GM21360 (cell line): ENCODE data around the gene TM9SF1.

ENCODE experiments used
- ATAC-seq: cut with Tn5 transposase; IDR thresholded peaks from one replicate; pipeline ENCODE4 v1.9.1; 2021; ENCODE audit warnings: mild to moderate bottlenecking, moderate library complexity; ENCODE audit not compliant: unreplicated experiment

Gene TM9SF1, protein sequence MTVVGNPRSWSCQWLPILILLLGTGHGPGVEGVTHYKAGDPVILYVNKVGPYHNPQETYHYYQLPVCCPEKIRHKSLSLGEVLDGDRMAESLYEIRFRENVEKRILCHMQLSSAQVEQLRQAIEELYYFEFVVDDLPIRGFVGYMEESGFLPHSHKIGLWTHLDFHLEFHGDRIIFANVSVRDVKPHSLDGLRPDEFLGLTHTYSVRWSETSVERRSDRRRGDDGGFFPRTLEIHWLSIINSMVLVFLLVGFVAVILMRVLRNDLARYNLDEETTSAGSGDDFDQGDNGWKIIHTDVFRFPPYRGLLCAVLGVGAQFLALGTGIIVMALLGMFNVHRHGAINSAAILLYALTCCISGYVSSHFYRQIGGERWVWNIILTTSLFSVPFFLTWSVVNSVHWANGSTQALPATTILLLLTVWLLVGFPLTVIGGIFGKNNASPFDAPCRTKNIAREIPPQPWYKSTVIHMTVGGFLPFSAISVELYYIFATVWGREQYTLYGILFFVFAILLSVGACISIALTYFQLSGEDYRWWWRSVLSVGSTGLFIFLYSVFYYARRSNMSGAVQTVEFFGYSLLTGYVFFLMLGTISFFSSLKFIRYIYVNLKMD

DNA sequence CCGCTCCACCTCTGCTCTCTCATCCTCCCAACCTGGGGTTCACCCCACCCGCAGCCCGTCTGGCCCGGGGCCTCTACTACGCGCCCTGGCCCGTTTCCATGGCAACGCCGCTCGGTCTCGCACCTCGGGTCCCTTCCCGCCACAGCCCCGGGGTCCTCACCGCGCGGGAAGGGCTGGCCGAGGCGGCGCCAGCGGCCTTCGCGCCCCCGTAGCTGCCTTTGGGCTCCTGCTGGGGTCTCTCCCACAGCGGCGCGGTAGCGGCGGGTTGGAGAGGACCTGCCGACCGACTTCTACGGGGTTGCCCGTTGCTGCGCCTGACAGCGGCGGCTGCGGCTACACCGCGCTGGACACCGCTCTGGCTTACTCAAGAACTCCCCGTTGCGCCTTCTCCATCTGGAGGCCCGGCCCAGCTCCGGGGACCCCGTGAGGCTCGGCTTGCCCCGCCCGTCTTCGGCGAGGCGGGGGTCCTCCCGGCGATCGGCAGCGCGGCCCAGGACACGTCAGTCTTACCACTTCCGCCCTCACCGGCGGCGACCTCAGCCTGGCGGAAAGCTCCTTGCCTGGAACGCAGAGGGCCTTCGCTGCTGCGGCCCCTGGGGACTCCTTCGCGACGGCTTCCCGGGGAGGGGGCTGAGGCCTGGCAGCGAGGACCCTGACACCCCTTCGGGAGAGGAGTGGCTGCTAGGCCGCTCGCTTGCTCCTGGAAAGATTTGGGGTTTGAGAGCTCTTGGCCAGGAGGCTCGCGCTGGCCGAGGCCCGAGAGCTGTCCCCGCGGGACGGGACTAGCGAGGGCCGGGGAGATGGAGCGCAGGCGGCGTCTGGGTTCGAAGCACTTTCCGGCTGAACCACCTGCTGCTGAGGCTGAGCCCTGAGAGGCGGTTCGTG is at the start of gene TM9SF1:
Gene TM9SF1 (minus strand): TSS at position 256 of the 885 bp plus-strand sequence. CDS start 422 bp downstream, outside the sequence.
- peak; percentile 78 for ATAC-seq

DNA sequence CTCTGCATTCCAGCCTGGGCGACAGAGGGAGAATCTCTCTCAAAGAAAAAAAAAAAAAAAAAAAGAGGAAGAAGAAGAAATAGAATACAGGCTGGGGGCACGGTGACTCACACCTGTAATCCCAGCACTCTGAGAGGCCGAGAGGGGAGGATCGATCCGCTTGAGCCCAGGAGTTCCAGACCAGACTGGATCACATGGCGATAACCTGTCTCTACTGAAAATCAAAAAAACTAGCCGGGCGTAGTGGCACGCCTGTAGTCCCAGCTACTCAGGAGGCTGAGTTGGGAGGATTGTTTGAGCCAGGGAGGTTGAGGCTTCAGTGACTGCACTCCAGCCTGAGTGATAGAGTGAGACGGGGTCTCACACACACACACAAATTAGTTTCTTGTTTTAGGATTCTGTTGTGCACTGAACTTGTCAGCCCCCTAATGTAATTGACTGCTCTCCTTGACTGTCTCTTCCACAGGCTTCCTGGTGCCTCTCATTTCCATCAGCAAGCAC is 48.1 kb upstream of the TM9SF1 start:
- ATAC-seq = no peak

DNA sequence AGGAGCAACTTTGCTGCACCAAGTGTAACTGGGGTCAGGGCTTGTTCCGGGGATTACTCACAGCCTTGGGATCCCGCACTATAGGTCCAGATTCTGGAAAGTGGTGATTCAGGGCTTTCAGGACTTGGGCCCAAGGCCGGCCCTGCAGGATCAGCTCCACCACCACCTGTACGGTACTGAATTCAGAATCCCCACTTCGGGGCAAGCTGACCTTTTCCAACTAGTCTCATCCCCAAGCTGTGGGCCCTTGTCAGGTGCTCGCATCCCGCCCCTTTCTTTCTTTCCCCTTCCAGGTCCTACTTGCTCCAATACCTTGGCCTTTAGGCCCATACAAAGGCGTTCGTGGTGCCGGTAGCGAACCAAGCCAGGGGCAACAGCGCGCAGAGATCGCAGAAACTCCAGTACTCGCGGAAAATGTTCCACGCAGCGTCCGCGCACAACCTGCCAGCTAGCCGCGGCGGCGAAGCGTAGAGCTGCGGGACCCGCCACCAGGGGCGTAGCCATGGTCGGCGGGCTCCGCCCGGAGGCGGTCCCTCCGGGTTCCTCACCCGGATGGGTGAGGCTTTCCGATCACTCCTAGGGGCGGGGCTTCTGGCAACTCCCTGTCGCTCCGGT is 46.7 kb upstream of the TM9SF1 start:
- ATAC-seq = peak; percentile 74

DNA sequence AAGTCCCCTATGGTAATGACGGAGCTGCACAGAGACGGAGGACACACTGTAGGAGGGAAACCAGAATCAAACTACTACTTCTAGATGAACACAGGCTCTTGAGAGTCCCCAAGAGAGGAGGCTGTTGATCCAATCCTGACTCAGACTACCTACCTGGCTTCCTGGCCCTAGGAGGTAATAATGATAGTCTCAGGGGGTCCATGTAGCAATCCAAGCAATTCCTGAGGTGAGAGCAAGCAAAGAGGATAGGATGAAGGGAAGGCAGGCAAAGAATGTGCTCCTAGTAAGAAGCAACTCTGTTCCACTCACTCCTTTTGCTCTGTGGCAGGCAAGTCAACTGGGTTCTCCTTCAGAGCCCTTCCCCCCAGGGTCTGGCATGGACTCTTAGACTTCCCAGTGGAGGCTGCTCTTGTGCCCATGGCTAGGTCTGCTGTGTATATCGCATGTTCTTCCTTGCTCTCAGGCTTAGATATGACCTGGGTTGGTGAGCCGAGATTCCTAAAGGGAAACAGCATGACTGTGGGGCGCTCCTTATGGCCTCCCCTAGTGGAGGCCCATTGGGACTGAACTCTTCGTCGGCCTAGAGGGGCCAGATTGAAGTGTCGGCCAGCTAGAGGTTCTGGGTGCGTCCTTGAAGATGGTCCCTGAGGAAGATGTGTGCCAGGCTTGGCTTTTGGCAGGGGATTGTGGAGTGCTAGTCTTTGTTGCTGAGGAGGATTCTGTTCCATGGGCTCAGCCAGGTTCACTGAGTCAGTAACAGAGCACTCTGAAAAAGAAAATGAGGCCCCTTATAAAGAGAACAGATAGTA is 45.1 kb upstream of the TM9SF1 start:
- ATAC-seq = no peak

DNA sequence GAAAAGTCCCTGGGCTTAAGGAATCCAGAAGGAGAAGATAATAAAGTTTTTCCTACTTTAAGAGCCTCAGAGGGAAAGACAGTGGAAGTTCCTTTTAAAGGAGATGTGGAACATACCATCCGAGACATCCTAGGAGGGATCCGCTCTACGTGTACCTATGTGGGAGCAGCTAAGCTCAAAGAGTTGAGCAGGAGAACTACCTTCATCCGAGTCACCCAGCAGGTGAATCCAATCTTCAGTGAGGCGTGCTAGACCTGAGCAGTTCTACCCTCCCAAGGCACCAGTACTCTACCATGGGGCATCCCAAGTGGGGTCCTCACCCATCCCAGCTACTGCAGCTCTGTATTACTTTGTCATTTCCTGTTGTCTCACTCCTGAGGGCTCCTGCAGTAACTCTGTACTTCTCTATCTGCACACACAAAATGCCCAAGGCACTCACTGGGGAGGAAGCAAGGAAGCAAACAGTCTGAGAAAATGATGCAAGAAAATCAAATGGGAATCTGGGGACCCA is 43.3 kb upstream of the TM9SF1 start:
- no peak for ATAC-seq

DNA sequence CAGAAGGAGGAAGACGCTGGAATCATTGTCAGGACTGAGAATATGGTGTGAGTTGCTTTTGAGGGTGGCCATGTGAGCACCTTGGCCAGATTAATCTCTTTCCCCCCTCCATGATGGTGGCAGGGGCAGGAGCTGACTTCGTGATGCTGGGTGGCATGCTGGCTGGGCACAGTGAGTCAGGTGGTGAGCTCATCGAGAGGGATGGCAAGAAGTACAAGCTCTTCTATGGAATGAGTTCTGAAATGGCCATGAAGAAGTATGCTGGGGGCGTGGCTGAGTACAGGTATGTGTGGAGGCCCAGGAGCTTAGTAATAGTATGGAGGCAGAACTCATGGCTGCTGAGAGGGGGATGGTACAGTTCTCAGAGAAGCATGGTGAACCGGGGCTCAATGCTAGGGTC is 42.9 kb upstream of the TM9SF1 start:
- ATAC-seq = no peak

DNA sequence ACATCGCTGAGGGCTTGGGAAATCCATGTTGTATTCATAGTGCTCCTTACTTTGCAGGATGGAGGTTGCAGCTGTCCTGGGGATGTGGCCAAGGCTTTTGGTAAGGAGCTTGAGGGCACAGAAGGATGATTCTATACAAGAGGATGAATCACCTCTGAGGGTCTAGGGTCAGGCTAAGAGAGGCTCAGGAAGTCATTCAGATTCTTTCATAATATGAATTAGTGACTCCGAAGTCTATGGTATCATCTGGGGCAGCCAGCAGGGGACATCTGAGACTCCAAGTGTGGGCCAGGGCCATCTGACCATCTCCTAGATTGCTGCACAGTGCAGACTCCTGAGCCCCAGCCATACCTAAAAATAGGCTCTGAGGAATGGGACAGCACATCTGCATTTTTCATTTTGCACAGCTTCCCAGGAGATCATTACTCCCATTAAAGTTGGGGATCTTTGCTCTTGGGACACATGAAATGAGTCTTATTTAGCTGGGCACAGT is 42.3 kb upstream of the TM9SF1 start:
- no peak for ATAC-seq

DNA sequence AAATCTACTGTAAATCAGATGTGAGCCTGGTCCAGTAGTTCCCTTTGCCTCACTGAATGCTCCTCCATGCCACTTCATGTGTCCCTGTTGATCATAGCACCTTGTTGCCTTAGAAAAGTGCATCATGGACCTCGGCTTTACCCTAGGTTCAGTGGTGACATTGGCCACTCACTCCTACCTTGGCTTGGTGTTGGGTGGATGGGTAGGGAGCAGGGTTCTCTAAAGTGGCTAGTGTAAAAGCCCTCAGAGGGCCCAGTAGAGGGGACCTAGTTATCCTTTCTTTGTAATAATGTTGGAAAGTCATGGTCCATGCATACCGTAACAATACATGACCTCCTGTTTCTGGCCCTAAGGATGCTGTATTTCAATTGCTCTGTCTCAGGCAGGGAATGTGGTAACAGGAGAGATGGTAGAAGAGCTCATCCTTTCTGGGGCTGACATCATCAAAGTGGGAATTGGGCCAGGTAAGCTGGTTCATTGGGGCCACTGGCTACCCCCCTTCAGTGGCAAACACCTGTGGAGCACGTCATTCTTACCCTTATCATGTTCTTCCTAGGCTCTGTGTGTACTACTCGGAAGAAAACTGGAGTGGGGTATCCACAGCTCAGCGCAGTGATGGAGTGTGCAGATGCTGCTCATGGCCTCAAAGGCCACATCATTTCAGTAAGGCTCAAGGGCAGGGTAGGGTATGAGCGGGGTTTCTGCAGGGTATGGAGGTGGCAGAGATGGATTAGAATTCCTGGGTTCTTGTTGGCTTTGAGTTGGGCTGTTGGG is 41.6 kb upstream of the TM9SF1 start:
- no peak for ATAC-seq

DNA sequence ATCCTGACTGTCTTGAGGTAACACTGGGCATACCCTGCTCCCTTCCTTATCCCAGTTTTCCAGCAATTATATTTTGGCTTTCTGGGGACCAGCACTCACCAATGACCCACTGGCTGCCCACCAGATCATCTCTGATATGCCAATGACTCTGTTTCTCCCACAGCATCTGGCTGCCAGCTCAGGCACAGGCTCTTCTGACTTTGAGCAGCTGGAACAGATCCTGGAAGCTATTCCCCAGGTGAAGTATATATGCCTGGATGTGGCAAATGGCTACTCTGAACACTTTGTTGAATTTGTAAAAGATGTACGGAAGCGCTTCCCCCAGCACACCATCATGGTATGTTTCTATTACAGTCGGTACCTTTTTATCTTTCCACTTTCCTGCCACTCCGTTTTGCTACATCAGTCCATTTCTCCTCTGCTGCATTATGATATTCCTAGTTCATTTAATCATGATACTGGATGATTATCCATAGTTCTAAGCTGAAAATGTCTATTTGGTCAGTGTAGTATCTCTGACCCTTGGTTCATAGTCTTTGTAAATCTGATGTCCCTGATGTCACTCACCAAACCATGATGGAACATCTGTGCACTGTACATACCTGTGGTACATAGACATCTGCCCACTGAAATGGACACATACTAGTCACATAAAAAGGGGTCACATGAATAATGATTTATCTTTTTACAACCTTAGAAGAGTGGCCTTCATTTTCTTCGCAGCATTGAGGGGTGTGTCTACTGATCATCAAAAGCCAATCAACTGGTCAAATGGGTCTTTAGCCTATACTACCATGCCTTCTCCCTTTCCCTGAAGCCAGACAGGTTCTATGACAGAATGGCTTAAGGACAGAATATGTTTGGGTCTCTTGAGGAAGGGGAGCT is 40.8 kb upstream of the TM9SF1 start:
- no peak for ATAC-seq

DNA sequence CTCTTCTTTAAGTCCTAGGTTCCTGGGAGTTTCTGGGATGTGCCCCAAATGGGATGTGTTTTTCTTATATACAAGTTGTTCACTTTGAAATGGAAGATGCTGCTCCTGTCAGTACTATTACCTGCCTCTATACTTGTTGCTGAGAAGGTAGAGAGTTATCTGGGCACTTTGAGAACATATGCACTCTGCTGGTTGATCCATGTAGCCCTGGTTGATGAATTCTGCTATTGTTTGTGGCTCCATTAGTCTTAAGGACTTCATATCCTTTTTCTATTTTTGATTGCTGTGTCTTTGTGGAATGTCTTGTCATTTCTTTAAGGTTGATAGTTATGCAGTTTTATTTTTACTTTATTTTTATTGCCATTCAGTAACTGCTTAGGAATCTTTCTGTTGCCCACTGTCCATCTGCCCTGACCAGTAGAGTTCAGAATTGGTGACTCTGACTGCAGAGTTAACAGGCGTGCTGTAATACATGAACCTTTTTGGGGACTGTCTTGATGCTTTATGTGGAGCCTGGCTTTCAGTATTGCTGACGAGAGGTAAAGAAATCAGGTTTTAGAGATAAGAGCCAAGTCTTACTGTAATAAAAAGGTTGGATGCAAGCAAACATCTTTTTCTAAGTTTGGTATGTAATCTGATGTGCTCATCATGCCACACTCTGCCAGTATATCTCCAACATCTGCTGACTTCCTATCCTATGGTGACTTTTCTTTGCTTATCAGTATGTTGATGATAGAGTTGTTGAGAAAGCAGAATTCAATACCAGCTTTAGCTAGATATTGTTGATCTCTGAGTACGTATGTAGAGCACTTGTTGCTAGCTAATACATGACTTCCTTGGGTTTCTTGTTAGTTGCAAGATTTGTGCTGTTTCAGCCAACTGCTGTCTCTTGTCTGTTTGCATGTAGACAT is 39.1 kb upstream of the TM9SF1 start:
- ATAC-seq = no peak

DNA sequence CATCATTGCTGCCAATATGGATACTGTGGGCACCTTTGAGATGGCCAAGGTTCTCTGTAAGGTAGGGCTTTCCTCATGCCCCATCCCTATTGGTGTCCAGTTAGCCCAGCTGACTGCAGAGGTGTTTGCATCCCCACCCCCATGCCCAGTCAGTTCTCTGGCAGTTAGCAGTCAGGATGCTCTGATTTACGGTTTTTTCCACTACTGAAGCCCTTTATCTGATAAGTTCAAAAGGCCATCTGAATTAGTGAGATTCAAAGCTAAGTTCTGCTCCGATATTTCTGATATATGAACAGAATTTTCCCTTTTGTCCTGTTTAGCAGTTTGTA is 38.3 kb upstream of the TM9SF1 start:
- no peak for ATAC-seq

DNA sequence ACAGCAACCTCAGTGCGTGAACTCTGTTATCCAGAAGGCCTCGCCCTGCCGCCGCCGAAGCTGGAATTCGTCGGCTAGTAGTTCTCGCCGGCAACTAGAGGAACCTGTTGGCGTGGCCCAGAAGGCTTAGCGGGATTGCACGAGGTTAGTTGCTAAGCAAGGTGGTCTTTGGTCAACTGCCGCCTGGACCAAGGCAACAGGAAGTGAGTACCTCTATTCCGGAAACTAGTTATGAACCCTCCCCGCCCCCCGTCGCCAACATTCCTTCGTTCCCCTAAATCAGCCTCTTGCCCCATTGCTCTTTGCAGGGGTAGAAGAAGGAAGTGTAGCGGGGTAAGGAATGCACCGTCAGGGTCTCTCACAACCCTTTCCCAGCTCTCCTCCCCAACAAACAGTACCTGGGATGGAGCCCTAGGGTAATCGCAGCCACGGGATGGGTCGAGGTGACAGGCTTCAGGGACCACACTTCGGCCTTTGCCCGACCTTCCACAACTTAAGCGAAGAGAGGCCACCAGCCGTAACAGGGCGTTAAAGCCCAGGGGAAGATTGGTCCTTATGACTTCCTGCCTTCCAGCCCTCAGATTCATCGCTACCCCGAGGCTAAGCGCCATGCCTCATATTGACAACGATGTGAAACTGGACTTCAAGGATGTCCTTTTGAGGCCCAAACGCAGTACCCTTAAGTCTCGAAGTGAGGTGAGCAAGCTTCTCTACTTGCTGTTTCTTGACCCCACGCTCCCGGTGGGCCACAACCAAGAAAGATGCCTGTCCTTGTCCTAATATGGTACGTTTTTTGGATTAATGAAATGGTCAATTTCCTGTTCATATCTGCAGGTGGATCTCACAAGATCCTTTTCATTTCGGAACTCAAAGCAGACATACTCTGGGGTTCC is 37.6 kb upstream of the TM9SF1 start, which contains the start of gene GMPR2:
Gene GMPR2 (plus strand): TSS at position 285 of the 893 bp plus-strand sequence. CDS start 325 bp downstream, at position 610.
- ATAC-seq = peak; percentile 34

DNA sequence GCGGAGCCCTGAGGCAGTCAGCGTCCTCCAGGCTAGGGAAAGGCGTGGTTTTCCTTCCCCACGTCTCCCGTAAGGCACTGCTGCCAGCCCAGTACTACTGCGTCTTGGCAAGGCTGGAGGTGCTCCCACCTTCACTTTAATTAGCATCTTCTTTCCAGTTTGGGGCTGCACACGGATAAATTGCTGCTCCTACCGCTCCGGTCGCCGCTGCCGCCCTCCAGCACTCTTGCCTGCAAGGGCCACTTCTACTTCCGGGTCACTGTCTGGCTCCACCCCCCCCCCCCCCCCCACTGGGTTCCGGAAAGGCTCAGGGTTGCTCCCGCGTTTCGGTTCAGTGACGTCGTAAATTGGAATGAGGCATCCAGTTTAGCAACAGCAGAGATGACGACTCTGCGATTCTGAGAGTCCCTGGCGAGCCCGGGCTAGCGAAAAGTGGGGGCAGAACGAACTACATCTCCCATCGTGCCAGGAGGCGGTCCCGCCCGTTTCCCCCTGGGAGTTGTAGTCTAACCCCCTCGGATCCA is 36.9 kb upstream of the TM9SF1 start, which contains the start of gene NEDD8:
Gene NEDD8 (minus strand): TSS at position 247 of the 524 bp plus-strand sequence. CDS start 100 bp downstream, at position 147.
- ATAC-seq = peak; percentile 65

DNA sequence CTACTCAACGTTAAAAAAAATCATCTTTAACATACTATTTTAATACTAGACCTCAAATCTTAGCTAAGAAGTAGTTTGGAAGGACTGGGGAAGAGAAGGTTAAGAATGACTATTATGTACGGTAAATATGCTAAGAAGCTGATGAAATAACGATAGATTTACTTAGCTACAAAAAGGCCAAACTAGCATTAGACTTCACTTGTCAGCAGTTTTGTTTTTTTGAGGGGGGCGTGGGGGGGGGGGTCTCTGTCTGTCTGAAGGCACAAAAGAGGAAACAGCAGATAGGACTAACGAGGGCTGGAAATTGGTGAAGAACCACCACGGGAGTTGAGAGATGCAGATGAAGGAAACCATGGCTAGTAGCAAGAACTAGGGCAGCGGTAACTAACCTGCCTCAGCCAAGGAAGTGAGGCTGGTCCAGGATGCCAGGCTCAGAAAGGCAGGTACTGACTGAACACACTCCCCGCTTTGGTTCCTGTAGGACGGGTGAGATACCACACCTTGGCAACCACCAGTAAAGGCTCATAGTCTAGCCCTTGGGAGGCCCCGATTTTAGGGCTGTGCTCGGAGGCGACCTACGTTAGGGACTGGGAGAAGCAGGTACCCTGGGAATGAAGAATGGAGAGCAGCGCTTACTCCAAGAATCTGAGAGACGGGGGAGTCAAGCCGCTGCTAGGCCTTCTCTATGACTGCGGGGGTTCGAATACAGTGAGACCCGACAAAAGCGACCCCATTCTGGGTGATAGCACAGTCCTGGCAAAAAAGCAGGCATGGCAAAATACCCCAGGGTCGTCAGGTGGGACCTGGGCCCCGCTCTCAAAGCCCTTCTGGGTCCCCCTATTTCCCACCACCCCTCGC is 36.3 kb upstream of the TM9SF1 start:
- ATAC-seq = peak; percentile 25
